H1 (cell line): Measurements from ENCODE around the gene DRD1. TPM values are rescaled to one million over a fixed set of nuclear protein-coding genes. Genes with fewer than 3 reads are reported as not detected.

Experiments
- EZH2 ChIP-seq: fragments of 200-600 bp; sonication (generic); IDR thresholded peaks from 2 replicates; pipeline ENCODE4 v1.7.1; 2012; ENCODE audit warnings: low read depth, mild to moderate bottlenecking, moderate library complexity, low read length, inconsistent platforms; ENCODE audit not compliant: severe bottlenecking
- HDAC2 ChIP-seq, 2 experiments: fragments of 300-600 bp in 1 of 2; sonication (generic) in 1 of 2; IDR thresholded peaks; 2 replicates each; pipeline ENCODE4 v1.6.1; 2011 to 2012; ENCODE audit warnings: low read depth in 2 of 2, low read length in 2 of 2, mild to moderate bottlenecking in 2 of 2, moderate library complexity in 2 of 2, borderline replicate concordance in 1 of 2, inconsistent platforms in 1 of 2
- RFX5 ChIP-seq: IDR thresholded peaks from 2 replicates; pipeline ENCODE4 v1.6.1; 2011; ENCODE audit warnings: low read depth, low read length, improper control_type of control experiment, borderline replicate concordance
- TBP ChIP-seq: IDR thresholded peaks from 2 replicates; pipeline ENCODE4 v1.6.1; 2011; ENCODE audit warnings: low read depth, low read length, improper control_type of control experiment
- polyA plus RNA-seq, 7 experiments: library from polyadenylated mRNA; depleted of rRNA in 3 of 7; stranded (reverse) in 5 of 7; unstranded in 2 of 7; fragments of >200 nt in 5 of 7; fragments of 200-250 nt in 2 of 7; gene quantifications; 1 replicate in 5 of 7; 2 replicates in 1 of 7; 4 replicates in 1 of 7; pipeline versions ENCODE4 v1.2.1 to v1.2.3, GENCODE V29; 2011 to 2013; ENCODE audit warnings: missing spikeins in 2 of 7, mixed read lengths in 2 of 7
- total RNA-seq: library from RNA; stranded (reverse); fragmentation: NEBNext Ultra II Directional; extraction: Animal tissue kit (Norgen Biotek cat#: 25700); gene quantifications from 2 replicates; pipeline ENCODE4 v1.2.1, GENCODE V29; 2021

The DRD1 gene
- total and polyA plus RNA-seq, 2 of the 8 experiments (the other 6 are each of a cell fraction or from before 2014, with no cell fraction given) = 0.03 to 0.19 TPM

DNA sequence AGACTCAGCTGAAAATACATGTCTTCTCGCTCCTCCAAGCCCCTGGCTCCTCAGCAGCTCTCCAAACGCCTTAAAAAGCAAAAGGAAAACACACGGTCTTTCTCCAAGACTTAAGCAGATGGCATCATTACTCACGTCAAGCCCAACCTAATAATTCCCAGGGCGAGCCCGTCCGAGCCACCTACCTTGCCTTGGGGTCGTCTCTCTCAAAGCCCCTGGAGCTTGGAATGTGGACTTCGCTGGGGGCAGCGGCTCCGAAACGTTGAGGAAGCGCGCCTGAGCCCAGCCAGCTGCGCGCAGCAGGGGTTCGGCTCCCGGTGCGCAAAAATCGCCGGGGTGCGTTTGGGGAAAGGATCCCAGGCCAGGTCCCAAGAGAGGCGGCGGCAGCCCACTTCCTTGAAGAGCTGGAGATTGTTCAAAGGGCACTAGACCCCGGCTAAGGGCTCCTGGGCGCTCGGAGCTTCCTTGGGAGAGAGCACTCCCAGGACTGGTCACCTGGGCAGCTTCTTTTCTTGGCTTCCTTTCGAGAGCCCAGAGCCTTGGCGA, 395 bp downstream of the DRD1 start (continued):
- no peak for TF ChIP-seq TBP
- TF ChIP-seq RFX5 = no peak
- no peak for TF ChIP-seq HDAC2 (IDR thresholded peaks at IDR 0.05; ENCODE audit: borderline replicate concordance in 1 of 2, low read depth in 2 of 2, low read length in 2 of 2)
- TF ChIP-seq EZH2 = no peak
